Neural progenitor cell (in vitro differentiated cells): Measurements from ENCODE around the gene KISS1R.

Experiments
- EZH2 ChIP-seq: fragments of 200-600 bp; sonication (generic); IDR thresholded peaks from 2 replicates; pipeline ENCODE4 v1.6.1; 2017; ENCODE audit warnings: antibody characterized with exemption, mild to moderate bottlenecking, moderate library complexity
- EZH2phosphoT487 ChIP-seq: fragments of 200-600 bp; sonication (generic); IDR thresholded peaks from 2 replicates; pipeline ENCODE4 v1.6.1; 2017; ENCODE audit warnings: antibody characterized with exemption
- TF ChIP-seq, protein P1 (sequence below): fragments of 200-600 bp; sonication (generic); IDR thresholded peaks from 2 replicates; pipeline ENCODE4 v1.5.1; 2017; ENCODE audit warnings: antibody characterized with exemption, mild to moderate bottlenecking

GRCh38 chr19:896999-897398, 20.1 kb upstream of the KISS1R start:
- TF ChIP-seq, protein P1, sequence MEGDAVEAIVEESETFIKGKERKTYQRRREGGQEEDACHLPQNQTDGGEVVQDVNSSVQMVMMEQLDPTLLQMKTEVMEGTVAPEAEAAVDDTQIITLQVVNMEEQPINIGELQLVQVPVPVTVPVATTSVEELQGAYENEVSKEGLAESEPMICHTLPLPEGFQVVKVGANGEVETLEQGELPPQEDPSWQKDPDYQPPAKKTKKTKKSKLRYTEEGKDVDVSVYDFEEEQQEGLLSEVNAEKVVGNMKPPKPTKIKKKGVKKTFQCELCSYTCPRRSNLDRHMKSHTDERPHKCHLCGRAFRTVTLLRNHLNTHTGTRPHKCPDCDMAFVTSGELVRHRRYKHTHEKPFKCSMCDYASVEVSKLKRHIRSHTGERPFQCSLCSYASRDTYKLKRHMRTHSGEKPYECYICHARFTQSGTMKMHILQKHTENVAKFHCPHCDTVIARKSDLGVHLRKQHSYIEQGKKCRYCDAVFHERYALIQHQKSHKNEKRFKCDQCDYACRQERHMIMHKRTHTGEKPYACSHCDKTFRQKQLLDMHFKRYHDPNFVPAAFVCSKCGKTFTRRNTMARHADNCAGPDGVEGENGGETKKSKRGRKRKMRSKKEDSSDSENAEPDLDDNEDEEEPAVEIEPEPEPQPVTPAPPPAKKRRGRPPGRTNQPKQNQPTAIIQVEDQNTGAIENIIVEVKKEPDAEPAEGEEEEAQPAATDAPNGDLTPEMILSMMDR: no peak
- no peak for TF ChIP-seq EZH2
- no peak for TF ChIP-seq EZH2phosphoT487
